Measurements from ENCODE around the gene KDM4C. TPM values are rescaled to one million over a fixed set of nuclear protein-coding genes. Genes with fewer than 3 reads are reported as not detected.

The KDM4C gene
- total RNA-seq, 1 donor from 2014 or later: 14.2 TPM

GRCh38 chr9:6834306-6834705 lies 76.5 kb downstream of the KDM4C start:
- intact Hi-C loops (cut with DNase I): no loop called here
- no peak for ATAC-seq (ENCODE audit: poor library complexity)
- DNase-seq: no peak

- DNase-seq (no peak), ATAC-seq (ENCODE audit: poor library complexity) (no peak)
- intact Hi-C loops (cut with DNase I): no loop called here
Measured at GRCh38 chr9:6838158-6838557, 80.4 kb downstream of the KDM4C start.

- DNase-seq: no peak
- ATAC-seq (ENCODE audit: poor library complexity): no peak
- intact Hi-C loops (cut with DNase I): no loop called here
Measured at GRCh38 chr9:6842584-6842947, 84.8 kb downstream of the KDM4C start.

GRCh38 chr9:6843742-6844141 lies 86.0 kb downstream of the KDM4C start:
- intact Hi-C loops (cut with DNase I): no loop called here
- DNase-seq (no peak), ATAC-seq (ENCODE audit: poor library complexity) (no peak)

- intact Hi-C loops (cut with DNase I): no loop called here
Measured at GRCh38 chr9:6844267-6844666, 86.5 kb downstream of the KDM4C start.

GRCh38 chr9:6845128-6845826 lies 87.5 kb downstream of the KDM4C start:
- no peak for ATAC-seq (ENCODE audit: poor library complexity)
- no peak for DNase-seq
- intact Hi-C loops (cut with DNase I): no loop called here

More at GRCh38 chr9:6844267-6844666, 86.5 kb downstream of the KDM4C start:
- ATAC-seq (ENCODE audit: poor library complexity) (no peak), DNase-seq (no peak)

- DNase-seq (no peak), ATAC-seq (ENCODE audit: poor library complexity) (peak; percentile 68)
- intact Hi-C loops (cut with DNase I): no loop called here
Measured at GRCh38 chr9:6845880-6846279, 88.1 kb downstream of the KDM4C start.

- DNase-seq (no peak), ATAC-seq (ENCODE audit: poor library complexity) (peak; percentile 48)
- intact Hi-C loops (cut with DNase I): no loop called here
Measured at GRCh38 chr9:6852243-6852963, 94.6 kb downstream of the KDM4C start.

- no peak for ATAC-seq (ENCODE audit: poor library complexity)
- no peak for DNase-seq
- intact Hi-C loops (cut with DNase I): no loop called here
Measured at GRCh38 chr9:6855860-6856259, 98.1 kb downstream of the KDM4C start.

- intact Hi-C loops (cut with DNase I): no loop called here
- no peak for ATAC-seq (ENCODE audit: poor library complexity)
- no peak for DNase-seq
Measured at GRCh38 chr9:6864102-6864501, 106.3 kb downstream of the KDM4C start.

GRCh38 chr9:6869081-6869948 lies 111.5 kb downstream of the KDM4C start:
- peak; percentile 68 for ATAC-seq (ENCODE audit: poor library complexity)
- intact Hi-C loops (cut with DNase I): no loop called here
- DNase-seq: no peak

GRCh38 chr9:6870149-6870548 lies 112.4 kb downstream of the KDM4C start:
- DNase-seq (no peak), ATAC-seq (ENCODE audit: poor library complexity) (peak; percentile 62)
- intact Hi-C loops (cut with DNase I): no loop called here

- no peak for DNase-seq
- ATAC-seq (ENCODE audit: poor library complexity): no peak
- intact Hi-C loops (cut with DNase I): no loop called here
Measured at GRCh38 chr9:6870650-6871477, 113.1 kb downstream of the KDM4C start.

- ATAC-seq (ENCODE audit: poor library complexity) (peak; percentile 38), DNase-seq (no peak)
- intact Hi-C loops (cut with DNase I): no loop called here
Measured at GRCh38 chr9:6873857-6874256, 116.1 kb downstream of the KDM4C start.

GRCh38 chr9:6876195-6876894 lies 118.6 kb downstream of the KDM4C start:
- no peak for ATAC-seq (ENCODE audit: poor library complexity)
- no peak for DNase-seq
- intact Hi-C loops (cut with DNase I): no loop called here

- ATAC-seq (ENCODE audit: poor library complexity) (no peak), DNase-seq (no peak)
- intact Hi-C loops (cut with DNase I): no loop called here
Measured at GRCh38 chr9:6877671-6878161, 119.9 kb downstream of the KDM4C start.

GRCh38 chr9:6880626-6881025 lies 122.9 kb downstream of the KDM4C start:
- intact Hi-C loops (cut with DNase I): no loop called here
- no peak for ATAC-seq (ENCODE audit: poor library complexity)
- no peak for DNase-seq

- intact Hi-C loops (cut with DNase I): no loop called here
- ATAC-seq (ENCODE audit: poor library complexity) (no peak), DNase-seq (no peak)
Measured at GRCh38 chr9:6884101-6884500, 126.3 kb downstream of the KDM4C start.

All from Right ventricle myocardium superior (tissue), 1 donor.